ENCODE results near the gene SLC25A30. TPM values are rescaled to one million over a fixed set of nuclear protein-coding genes. Genes with fewer than 3 reads are reported as not detected.

The SLC25A30 gene
- total and polyA plus RNA-seq, 4 donors = 5.4 to 59.2 (median 17.8) TPM

GRCh38 chr13:45368571-45368970 lies 49.6 kb downstream of the SLC25A30 start:
- H3K4me3 ChIP-seq (ENCODE audit: low read depth in 1 of 3, low read length in 3 of 3) = no peak overlapping the region
- H3K4me1 ChIP-seq (ENCODE audit: control insufficient read depth in 4 of 4, insufficient read depth in 4 of 4, low read length in 3 of 4) = peaks cover 0 to 7% (median 3%) of the 10 kb centered on the region in 4 donors
- H3K27ac ChIP-seq (ENCODE audit: low read depth in 1 of 2, low read length in 2 of 2) = peak overlapping the region in 1 of 2 donors; percentile 1
- no peak for DNase-seq (ENCODE audit: low spot score)
- TF ChIP-seq NR2F2 (IDR thresholded peaks at IDR 0.05) (no peak), FOXA2 (IDR thresholded peaks at IDR 0.05) (no peak), EGR1 (IDR thresholded peaks at IDR 0.05; ENCODE audit: low read depth in 2 of 2) (no peak), ATF3 (IDR thresholded peaks at IDR 0.05) (no peak), SP1 (IDR thresholded peaks at IDR 0.05) (no peak), HNF4A (conservative IDR thresholded peaks at IDR 0.05) (no peak), REST (IDR thresholded peaks at IDR 0.05) (no peak), YY1 (IDR thresholded peaks at IDR 0.05) (no peak), JUND (IDR thresholded peaks at IDR 0.05) (no peak), HNF4G (IDR thresholded peaks at IDR 0.05) (no peak), TAF1 (conservative IDR thresholded peaks at IDR 0.05) (no peak), FOXA1 (IDR thresholded peaks at IDR 0.05) (no peak), MAX (IDR thresholded peaks at IDR 0.05) (no peak), CTCF (IDR thresholded peaks at IDR 0.05; ENCODE audit: low read depth, low read length, missing input control) (no peak), ZBTB33 (IDR thresholded peaks at IDR 0.05) (no peak), RXRA (IDR thresholded peaks at IDR 0.05) (no peak)
- H3K9ac ChIP-seq (ENCODE audit: low read depth in 1 of 2, low read length in 2 of 2) = no peak overlapping the region
- H3K27me3 ChIP-seq (ENCODE audit: control insufficient read depth in 4 of 4, insufficient read depth in 4 of 4, low read length in 3 of 4) = no peaks in the 10 kb centered on the region
- H3K9me3 ChIP-seq (ENCODE audit: control insufficient read depth in 4 of 4, low read length in 3 of 4) = no peaks in the 10 kb centered on the region
- WGBS = 46% methylated on average over 3 of the region's 3 CpGs
- H3K36me3 ChIP-seq (ENCODE audit: control insufficient read depth in 4 of 4, insufficient read depth in 3 of 4, low read depth in 1 of 4, low read length in 3 of 4) = peaks cover 0 to 2% (median under 1%) of the 10 kb centered on the region in 4 donors

- Histone ChIP-seq H3K9ac (ENCODE audit: low read depth in 1 of 2, low read length in 2 of 2) (no peak overlapping the region), H3K27ac (ENCODE audit: low read depth in 1 of 2, low read length in 2 of 2) (no peak overlapping the region), H3K4me1 (ENCODE audit: control insufficient read depth in 4 of 4, insufficient read depth in 4 of 4, low read length in 3 of 4) (peaks cover 0 to 7% (median 3%) of the 10 kb centered on the region in 4 donors), H3K4me3 (ENCODE audit: low read depth in 1 of 3, low read length in 3 of 3) (no peak overlapping the region), H3K36me3 (ENCODE audit: control insufficient read depth in 4 of 4, insufficient read depth in 3 of 4, low read depth in 1 of 4, low read length in 3 of 4) (peaks cover 0 to 2% (median under 1%) of the 10 kb centered on the region in 4 donors), H3K27me3 (ENCODE audit: control insufficient read depth in 4 of 4, insufficient read depth in 4 of 4, low read length in 3 of 4) (no peaks in the 10 kb centered on the region), H3K9me3 (ENCODE audit: control insufficient read depth in 4 of 4, low read length in 3 of 4) (no peaks in the 10 kb centered on the region)
- WGBS = 86% methylated on average over 4 of the region's 4 CpGs
- DNase-seq (ENCODE audit: low spot score) = no peak
- TF ChIP-seq REST (IDR thresholded peaks at IDR 0.05) (no peak), RAD21 (IDR thresholded peaks at IDR 0.05) (no peak), HNF4G (IDR thresholded peaks at IDR 0.05) (no peak), CTCF (IDR thresholded peaks at IDR 0.05; ENCODE audit: low read depth, low read length, missing input control) (no peak), EGR1 (IDR thresholded peaks at IDR 0.05; ENCODE audit: low read depth in 2 of 2) (no peak), GABPA (IDR thresholded peaks at IDR 0.05 in 1 of 2, conservative IDR thresholded peaks at IDR 0.05 in 1 of 2) (no peak), ATF3 (IDR thresholded peaks at IDR 0.05) (no peak)
These were observed 50.2 kb downstream of the SLC25A30 start for GRCh38 chr13:45368005-45368404.
